ENCODE measurements around the gene NPAS1.

The NPAS1 gene

GRCh38 chr19:47019431-47020041 lies at the start of gene NPAS1:
TSS of gene NPAS1 (plus strand) at chr19:47019837. CDS start at chr19:47021048, 1,211 bp downstream.
- no peak for DNase-seq (ENCODE audit: low read depth)

GRCh38 chr19:46970815-46971214 lies 48.8 kb upstream of the NPAS1 start:
- DNase-seq (ENCODE audit: low read depth) = no peak

- no peak for DNase-seq (ENCODE audit: low read depth)
Measured at GRCh38 chr19:46972311-46972710, 47.3 kb upstream of the NPAS1 start.

- DNase-seq (ENCODE audit: low read depth) = no peak
Measured at GRCh38 chr19:46974181-46974580, 45.5 kb upstream of the NPAS1 start.

- no peak for DNase-seq (ENCODE audit: low read depth)
Measured at GRCh38 chr19:46975011-46975924, 44.4 kb upstream of the NPAS1 start.

GRCh38 chr19:46975925-46976782 lies 43.5 kb upstream of the NPAS1 start:
- no peak for DNase-seq (ENCODE audit: low read depth)

GRCh38 chr19:46976845-46977320 lies 42.8 kb upstream of the NPAS1 start:
- no peak for DNase-seq (ENCODE audit: low read depth)

- DNase-seq (ENCODE audit: low read depth) = no peak
Measured at GRCh38 chr19:46977548-46977947, 42.1 kb upstream of the NPAS1 start.

GRCh38 chr19:46978171-46978869 lies 41.3 kb upstream of the NPAS1 start:
- DNase-seq (ENCODE audit: low read depth) = no peak

GRCh38 chr19:46979126-46980105 lies 40.2 kb upstream of the NPAS1 start:
- no peak for DNase-seq (ENCODE audit: low read depth)

GRCh38 chr19:46980761-46981160 lies 38.9 kb upstream of the NPAS1 start:
- no peak for DNase-seq (ENCODE audit: low read depth)

GRCh38 chr19:46981286-46981945 lies 38.2 kb upstream of the NPAS1 start:
- DNase-seq (ENCODE audit: low read depth) = no peak

GRCh38 chr19:46983097-46983496 lies 36.5 kb upstream of the NPAS1 start:
- DNase-seq (ENCODE audit: low read depth) = no peak

GRCh38 chr19:46984077-46985010 lies 35.3 kb upstream of the NPAS1 start:
- no peak for DNase-seq (ENCODE audit: low read depth)

GRCh38 chr19:46985542-46986415 lies 33.9 kb upstream of the NPAS1 start:
- no peak for DNase-seq (ENCODE audit: low read depth)

- no peak for DNase-seq (ENCODE audit: low read depth)
Measured at GRCh38 chr19:46988614-46989230, 30.9 kb upstream of the NPAS1 start.

- peak; percentile 54 for DNase-seq (ENCODE audit: low read depth)
Measured at GRCh38 chr19:46990991-46991676, 28.5 kb upstream of the NPAS1 start.

All from activated T-cell treated with anti-CD3 and anti-CD28 coated beads for 24 hours (primary cell).